Dedifferentiated amniotic fluid mesenchymal stem cell (primary cell): ENCODE data around the gene THEM4.
"Not testable (repeated sequence)": the region's sequence is repeated elsewhere in the genome, so short reads cannot be mapped to it uniquely, and the experiment has no call there.

ENCODE experiments used
- DNase-seq: peaks from one replicate; pipeline ENCODE4 v3.0.0-alpha.2; 2016; ENCODE audit errors: extremely low spot score

THEM4 gene

DNA sequence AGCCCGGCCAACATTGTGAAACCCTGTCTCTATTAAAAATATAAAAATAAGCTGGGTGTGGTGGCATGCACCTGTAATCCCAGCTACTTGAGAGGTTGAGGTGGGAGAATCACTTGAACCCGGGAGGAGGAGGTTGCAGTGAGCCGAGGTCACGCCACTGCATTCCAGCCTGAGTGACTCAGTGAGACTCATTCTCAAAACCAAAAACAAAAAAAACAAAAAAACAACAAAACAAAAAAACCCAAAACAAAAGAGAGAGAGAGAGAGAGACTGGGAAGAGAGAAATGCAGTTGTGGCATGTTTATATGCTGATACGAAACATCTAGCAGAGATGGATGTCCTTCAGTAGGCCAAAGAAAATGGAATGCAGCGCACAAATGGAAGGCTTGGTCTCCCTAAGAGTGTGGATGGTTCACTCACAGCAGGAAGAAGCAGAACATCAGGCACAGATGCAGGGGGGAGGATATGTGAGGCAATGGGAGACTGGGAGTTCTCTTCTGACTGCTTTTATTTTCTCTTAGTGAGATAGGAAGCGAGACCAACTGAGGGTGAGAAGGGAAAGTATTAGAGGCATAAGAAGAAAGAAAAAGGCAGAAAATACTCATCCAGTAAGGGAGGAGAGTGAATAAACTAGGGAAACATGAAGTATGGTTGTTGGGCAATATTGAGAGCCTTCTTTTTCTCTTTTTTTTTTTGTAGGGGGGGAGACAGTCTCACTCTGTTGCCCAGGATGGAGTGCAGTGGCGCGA lies 16.0 kb downstream of the THEM4 start:
- DNase-seq = no peak

DNA sequence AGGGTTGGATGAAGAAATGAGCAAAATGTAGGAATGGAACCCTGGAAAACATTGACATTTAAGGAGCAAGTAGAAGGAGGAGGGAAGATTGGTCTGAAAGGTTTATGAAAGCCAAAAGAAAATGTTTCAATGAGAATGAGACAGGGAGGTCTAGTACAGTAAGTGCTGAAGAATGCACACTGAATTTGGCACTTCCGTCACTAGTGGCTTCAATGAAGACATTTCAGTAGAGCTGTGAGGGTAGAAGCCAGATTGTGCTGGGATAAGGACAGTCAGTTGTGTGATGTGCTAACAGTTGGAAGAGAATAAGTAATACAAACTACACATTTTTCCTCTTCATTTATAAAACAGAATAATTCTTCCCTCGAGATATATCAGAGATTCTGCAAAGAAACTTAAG lies 17.1 kb downstream of the THEM4 start:
- no peak for DNase-seq

DNA sequence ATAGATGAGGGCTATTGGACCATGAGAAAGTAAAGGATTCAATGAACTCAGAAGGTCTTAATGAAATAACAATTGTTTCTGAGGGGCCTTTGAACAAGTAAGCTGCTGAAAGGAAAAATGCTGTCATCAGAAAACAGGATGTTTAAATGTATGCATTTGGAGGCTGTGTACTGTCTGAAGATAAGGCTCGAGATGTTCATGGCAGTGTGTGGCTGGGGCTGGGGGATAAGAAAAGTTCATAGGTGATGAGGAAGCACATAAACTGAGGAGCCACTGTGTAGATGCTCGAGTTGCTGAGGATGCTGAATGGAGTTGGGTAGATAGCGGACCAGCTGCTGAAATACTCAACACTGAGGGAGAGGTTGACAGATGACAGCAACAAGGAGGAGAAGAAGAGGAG lies 17.8 kb downstream of the THEM4 start:
- DNase-seq = no peak

DNA sequence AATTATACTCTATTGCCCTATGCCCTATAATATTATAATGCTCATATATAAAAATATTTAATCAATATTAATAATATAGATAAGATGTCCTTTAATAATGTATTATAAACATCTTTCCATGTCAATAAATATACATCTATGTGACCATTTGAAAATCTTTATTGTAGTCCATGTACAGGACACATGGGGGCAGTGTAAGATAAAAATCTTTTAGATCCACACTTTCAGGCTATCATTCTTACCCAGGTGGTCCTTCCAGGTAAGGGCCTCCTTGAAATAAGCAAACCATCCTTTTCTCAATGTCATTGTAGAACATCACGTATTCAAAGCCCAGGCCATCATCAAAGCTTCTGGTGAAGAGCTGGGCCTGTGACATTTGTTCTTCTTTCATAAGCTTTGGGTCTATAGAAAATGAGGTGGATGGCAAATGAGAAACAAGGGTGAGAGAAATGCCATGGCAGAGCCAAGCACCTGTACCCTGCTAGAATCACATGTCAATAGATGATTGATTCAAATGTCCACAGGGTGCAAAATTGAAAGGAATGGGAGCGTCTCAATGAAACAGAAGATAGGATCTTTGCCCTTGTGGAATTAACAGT lies 20.2 kb downstream of the THEM4 start:
- no peak for DNase-seq

DNA sequence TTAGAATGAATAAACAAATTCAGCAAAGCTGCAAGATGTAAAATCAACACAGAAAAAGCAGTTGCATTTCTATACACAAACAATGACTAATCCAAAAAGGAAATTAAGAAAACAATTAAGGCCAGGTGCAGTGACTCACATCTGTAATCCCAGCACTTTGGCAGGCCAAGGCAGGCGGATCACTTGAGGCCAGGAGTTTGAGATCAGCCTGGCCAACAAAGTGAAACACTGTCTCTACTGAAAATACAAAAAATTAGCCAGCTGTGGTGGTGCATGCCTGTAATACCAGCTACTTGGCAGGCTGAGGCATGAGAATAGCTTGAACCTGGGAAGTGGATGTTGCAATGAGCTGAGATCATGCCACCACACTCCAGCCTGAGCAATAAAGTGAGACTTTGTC lies 22.3 kb downstream of the THEM4 start:
- peak; percentile 49 for DNase-seq

DNA sequence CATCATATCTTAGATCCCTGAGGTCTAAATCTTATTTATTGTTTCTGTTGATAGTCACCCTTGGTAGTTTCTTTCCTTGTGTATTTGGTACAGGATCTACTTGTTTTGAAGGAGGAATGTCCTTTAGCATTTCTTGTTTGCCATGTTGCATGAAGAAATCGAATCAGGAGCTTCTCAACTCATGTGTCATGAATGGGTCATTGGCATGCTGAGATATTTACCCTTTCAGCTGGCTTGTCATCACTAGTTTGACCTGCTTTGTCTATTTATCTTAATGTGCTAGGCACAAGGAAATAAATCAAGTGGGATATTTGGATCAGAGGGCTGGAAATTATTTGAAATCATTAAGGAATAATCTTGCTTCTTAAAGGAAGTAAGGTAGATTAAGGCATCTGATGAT lies 23.8 kb downstream of the THEM4 start:
- DNase-seq = no peak

DNA sequence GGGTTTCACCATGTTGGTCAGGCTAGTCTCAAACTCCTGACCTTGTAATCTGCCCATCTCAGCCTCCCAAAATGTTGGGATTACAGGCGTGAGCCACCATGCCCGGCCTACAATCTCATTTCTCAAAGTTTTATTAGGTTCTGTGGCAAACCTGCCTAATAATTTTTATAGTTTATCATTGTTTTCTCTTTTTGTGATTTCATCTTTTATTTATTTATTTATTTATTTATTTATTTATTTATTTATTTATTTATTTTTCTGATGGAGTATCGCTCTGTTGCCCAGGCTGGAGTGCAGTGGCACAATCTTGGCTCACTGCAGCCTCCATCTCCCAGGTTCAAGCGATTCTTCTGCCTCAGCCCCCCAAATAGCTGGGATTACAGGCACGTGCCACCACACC lies 24.4 kb downstream of the THEM4 start:
- DNase-seq = not testable (repeated sequence)

DNA sequence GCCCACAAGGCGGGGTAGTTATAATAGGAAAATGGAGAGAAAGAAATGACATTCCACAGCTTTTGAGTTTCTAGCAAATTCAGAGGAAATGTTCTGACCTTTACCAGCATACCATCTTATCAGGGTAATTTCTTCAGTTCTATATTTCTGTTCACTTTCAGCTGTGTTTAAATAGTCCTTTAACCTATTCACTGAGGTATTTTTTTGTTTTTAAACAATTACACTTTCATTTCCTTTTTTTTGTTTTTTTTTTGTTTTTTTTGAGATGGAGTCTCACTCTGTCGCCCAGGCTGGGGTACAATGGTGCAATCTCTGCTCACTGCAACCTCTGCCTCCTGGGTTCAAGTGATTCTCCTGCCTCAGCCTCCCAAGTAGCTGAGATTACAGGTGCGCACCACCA lies 24.9 kb downstream of the THEM4 start:
- not testable (repeated sequence) for DNase-seq

DNA sequence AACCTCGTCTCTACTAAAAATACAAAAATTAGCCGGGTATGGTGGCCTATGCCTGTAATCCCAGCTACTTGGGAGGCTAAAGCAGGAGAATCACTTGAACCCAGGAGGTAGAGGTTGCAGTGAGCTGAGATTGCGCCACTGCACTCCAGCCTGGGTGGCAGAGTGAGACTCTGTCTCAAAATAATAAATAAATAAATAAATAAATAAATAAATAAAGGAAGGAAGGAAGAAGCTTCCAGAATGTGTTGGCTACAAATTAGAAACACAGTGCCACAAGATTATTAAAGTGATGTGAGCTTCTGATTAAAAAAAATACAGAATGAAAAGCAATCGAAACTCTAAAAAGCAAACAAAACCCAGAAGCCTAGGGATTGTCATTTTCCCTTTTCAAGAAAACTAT lies 25.4 kb downstream of the THEM4 start:
- not testable (repeated sequence) for DNase-seq

DNA sequence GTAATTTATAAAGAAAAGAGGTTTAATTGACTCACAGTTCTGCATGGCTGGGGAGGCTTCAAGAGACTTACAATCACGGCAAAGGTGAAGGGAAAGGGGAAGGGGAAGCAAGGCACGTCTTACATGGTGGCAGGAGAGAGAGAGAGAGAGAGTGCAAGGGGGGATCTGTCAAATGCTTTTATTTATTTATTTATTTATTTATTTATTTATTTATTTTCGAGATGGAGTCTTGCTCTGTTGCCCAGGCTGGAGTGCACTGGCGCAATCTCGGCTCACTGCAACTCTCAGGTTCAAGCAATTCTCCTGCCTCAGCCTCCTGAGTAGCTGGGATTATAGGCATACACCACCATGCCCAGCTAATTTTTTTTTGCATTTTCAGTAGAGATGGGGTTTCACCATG lies 26.4 kb downstream of the THEM4 start:
- not testable (repeated sequence) for DNase-seq

DNA sequence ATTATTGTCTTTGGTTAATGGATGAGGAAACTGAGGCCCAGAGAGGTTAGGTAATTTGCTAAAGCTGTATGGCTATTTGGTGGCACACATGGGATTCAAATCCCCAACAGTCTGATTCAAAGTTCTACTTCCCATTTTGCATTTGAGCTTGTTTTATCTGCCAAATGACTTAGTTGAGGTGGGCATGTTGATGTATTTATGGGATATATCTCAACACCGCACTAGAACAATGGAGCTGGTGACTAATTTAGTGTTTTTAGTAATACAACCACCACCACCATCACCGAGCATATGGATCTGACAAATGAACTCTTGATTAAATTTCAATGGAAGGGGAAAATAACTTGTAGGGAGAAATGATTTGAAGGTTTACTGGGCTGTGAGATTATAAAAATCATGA lies 26.8 kb downstream of the THEM4 start:
- no peak for DNase-seq

DNA sequence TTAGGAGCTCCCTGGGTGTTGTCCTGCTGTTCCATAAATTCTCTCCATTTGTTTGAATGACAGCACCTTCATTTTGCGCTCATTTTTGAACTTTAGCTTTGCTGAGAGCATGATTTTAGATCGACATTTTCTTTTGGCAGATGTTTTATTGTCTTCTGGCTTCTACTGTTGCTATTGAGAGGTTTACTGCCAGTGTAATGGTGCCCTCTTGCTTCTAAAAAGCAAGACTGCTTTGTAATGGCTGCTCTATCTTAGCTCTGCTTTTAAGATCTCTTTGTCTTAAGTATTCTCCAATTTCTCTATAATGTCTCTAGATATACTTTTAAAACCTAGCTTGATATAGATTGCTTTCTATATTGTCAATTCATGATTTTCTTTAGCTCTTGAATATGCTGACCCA lies 27.8 kb downstream of the THEM4 start:
- DNase-seq = no peak

DNA sequence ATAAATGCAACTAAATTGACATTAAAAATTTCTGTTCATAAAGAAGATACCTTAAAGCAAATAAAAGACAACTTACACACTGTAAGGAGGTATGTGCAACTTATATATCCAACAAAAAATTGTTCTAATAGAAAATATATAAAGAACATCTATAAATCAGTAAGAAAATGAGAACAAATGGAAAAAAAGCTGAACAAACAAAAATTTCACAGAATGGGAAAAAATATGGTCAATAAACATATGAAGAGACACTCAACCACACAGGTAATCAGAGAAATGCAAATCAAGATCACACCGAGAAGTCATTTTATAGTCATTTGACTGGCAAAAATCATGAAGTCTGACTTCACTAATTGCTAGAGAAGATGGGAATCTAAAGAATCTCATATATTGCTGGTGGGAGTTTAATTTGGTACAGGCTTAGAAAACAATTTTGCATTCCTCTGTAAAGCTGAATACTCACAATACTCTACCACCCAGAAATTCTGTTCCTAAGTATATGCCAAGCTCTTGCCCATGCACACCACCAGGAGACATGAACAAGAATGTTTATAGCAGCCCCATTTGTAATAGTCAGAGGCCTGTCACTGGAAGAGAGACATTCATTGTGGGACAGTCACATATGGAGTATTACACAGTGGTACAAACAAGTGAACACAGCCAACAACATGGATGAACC lies 33.8 kb downstream of the THEM4 start:
- DNase-seq = no peak

DNA sequence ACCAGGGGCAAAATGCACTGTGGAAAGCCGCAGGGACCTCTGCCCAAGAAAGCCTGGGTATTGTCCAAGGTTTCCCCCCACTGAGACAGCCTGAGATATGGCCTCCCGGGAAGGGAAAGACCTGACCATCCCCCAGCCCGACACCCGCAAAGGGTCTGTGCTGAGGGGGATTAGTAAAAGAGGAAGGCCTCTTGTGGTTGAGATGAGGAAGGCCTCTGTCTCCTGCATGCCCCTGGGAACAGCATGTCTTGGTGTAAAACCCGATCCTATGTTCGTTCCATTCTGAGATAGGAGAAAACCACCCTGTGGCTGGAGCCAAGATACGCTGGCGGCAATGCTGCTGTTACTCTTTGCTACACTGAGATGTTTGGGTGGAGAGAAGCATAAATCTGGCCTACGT lies 36.5 kb downstream of the THEM4 start:
- DNase-seq = not testable (repeated sequence)

DNA sequence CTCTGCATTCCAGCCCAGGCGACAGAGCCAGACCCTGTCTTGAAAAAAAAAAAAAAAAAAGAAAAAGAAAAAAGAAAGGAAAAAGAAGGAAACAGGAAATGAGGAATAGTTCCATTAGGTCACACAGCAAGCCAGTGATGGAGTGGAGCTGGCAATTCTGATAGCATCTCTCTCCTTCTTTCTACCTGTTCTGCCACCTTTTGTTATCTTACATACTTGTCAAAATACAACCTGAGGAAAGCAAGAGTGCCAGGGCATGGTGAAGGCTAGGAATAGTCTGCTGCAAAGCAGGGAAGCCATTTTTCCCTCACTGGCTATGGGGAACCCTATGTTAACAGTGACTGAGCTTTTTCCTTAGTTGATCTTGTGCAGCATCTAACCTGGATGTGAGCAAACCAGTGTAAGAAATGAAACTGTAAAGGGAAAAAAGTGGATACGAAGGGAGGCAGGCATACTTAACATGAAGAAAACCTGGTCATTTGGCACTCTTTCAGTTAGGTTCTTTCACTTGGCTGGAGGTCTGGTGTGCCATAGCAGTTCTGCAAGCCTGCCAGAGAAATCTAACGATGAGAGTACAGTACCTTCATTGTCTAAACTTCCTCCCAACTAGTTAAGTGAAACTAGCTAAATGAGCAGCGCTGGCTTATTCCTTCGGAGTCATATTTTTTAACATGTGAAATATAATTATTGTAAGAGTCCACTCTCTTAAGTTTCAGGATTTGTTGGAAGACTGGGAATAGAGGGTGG lies 37.9 kb downstream of the THEM4 start:
- DNase-seq = no peak

DNA sequence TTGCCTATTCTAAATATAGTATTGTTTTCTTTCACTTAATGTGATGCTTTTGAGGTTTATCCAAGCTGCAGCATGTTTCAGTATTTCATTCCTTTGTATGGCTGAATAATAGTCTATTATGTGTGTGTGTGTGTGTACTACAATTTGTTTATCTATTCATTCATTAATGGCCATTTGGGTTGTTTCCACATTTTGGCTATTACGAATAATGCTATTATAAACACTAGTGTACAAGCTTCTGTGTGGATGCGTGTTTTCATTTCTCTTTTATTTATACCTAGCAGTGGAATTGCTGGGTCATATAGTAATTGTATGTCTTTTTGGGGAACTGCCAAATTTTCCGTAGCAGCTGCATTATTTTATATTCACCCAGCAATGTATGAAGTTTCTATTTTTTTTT lies 40.8 kb downstream of the THEM4 start:
- DNase-seq = no peak

DNA sequence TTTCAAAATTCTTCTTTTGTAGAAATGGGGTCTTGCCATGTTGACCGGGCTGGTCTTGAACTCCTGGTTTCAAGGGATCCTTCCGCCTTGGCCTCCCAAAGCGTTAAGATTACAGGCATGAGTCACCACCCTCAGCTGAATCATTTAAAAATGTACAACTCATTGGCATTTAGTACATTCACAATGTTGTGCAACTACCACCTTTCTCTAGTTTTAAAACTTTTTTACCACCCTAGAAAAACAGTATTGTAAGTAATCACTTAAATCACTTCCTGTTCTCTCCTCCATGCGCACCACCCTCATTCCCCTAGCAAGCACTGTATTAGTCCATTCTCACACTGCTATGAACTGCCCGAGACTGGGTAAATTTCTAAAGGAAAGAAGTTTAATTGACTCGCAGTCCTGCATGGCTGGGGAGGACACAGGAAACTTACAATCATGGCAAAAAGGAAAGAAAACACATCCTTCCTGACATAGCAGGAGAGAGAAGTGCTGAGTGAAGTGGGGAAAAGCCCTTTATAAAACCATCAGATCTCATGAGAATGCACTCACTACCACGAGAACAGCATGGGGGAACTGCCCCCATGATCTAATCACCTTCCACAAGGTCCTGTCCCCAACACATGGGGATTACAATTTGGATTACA lies 41.4 kb downstream of the THEM4 start:
- no peak for DNase-seq

DNA sequence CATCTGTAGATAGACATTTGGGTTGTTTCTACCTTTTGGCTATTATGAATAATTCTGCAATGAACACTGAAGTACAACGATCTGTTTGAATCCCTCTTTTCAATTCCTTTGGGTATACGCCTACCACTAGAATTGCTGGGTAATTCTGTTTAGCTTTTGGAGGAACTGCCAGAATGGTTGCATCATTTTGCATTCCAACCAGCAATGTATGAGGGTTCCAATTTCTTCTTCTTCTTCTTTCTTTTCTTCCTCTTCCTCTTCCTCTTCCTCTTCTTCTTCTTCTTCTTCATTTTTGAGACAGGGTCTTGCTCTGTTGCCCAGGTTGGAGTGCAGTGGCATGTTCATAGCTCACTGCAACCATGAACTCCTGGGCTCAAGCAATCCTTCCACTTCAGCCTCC lies 42.0 kb downstream of the THEM4 start:
- no peak for DNase-seq

DNA sequence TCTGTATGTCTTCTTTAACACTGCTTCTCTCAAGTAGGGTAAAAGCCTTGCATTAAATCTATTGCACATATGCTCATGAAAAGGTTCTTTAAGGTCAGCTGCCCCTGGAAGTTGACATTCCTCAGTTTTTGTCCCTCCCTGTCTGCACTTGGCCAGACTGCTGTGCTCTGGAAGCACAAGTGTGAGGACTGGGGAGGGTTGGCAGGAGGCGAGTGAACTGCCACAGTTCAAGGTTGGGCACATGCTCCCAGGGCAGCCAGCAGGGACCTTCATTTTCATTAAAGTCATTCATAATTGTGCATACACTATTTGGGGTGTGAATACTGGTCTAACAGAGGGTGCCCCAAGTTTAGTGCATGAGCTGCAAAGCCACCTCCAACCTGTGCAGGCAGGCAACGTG lies 44.9 kb downstream of the THEM4 start:
- no peak for DNase-seq

DNA sequence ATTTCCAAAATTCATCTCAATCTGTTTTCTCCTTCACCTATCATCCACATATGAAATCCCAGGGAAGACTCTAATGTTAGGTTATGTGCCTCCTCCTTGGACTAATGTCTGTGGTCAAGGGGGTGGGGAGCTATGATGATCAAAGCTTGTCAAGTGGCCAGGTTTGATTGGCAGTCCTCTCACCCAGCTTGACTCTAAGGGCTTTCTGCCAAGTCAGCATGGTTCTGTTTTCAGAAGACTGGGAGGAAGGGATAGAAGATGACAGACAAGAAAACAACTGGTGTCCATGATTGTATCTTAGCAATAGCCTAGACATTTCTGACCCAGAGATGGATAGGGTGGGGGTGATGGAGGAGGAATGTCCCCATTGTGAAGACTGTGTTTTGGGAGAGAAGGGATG lies 46.7 kb downstream of the THEM4 start:
- no peak for DNase-seq

DNA sequence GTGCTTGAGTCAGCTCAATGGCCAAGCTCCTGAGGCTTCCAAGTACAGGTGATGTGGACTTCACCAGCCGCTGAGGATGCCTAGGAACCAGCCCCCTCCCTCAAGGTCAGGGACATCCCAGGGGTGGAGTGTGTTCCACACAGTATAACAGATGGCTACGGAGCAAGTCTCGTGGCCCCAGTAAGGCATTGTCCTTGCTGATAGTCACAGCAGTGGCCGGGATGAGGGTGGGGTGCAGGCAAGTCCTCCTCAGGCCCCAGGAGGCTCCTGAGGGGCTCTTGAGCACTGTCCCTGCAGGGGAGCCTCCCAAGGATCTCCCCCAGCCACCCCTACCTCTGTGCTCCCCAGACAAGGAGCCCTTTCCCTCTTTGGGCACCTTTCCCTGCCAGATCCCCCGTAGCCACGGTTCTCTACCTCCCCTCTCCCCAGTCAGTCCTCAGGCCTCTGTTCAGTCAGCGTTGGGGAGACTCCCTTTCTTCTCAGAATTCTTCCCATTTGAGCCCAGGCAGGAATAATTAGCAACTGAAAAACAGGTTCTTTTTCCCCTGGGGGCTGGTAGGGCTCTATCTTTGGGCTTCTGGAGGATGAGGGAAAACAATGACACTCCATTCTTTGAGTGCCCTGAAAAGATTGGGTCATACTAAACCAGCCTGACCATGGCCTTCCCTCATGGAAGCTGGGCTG lies 48.7 kb downstream of the THEM4 start:
- no peak for DNase-seq
